COLO829 (cell line): ENCODE results near the gene ARHGEF10L.

Source experiments
- DNase-seq: peaks from one replicate; pipeline ENCODE4 v3.0.0; 2012; ENCODE audit warnings: low spot score

The ARHGEF10L gene

DNA sequence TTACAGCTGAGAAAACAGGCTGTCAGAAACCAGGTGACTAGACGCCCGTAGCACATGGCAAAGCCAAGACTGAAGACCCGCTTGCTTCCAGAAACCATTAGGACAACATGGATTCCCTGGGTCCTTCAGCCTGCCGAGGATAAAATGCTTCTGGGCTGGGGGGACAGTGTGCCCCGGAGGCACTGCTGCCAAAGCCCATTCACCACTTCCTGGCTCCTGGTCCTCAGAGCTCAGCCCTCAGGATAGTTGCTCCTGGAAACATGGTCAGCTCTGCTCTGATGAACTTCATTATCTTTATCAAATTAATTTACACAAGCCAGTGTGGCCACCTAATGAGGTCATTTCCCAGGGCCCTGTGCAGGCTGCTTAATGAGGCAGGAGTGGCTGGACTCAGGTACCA, 174.5 kb downstream of the ARHGEF10L start:
- DNase-seq: no peak

DNA sequence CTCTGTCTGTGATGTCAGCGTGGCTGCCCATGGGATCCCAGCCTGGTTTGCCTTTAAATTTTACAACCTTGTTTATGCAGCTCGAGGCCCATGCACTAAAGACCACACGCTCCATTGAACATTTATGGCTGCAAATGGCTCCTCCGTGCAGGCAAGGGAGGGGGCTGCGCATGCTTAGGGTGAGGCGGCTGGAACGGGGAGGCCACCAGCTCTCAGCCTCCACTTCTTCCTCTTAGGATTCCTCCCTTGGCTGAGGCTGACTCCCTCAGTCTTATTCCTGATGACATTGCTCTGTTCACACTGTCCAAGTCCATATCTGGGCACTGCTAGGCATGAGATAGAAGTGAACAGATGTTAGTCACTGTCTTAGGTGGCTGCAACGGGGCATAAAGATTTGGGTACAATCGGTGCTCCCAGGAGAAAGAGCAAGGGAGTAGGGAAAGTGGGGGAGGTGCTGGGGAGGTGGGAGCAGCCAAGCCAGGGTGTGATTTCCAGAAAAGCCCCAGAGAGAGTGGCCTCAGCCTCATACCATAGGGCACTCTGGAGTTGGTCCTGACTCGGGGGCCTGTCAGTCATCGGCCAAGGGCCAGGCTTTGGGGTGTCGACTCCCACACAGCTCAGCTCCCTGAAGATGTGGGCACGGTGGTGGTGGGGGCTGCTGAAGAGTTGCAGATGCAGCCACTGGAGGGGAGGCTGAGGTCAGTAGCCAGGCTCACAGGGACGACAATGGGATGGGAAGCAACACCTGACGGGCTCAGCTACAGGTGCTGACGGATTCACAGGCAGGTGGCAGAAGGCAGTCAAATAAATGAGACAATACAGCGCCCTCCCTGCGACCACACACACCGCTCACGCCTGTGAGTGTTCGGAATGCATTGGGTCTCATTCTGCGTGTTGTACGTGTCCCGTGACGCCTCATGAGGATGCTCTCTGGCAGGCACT, 178.4 kb downstream of the ARHGEF10L start:
- DNase-seq: no peak

DNA sequence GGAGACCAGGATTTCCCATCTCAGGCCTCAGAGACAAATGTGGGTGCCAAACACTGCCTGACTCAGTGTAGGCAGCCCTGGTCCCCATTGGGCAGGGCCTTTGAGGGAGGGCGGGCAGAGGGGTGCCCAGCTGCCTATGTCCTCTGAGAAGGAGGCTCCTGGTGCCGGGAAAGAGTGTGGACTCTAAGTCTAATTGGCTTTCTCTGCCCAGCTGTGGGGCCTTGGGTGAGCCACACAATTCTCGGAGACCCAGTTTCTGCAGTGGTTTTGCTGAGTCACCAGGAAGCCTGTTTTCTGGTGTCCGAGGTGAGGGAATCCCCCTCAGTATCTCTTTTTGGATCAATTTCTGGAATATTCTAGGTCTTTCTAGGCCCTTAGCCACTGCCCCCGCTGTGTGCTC, 180.4 kb downstream of the ARHGEF10L start:
- no peak for DNase-seq

DNA sequence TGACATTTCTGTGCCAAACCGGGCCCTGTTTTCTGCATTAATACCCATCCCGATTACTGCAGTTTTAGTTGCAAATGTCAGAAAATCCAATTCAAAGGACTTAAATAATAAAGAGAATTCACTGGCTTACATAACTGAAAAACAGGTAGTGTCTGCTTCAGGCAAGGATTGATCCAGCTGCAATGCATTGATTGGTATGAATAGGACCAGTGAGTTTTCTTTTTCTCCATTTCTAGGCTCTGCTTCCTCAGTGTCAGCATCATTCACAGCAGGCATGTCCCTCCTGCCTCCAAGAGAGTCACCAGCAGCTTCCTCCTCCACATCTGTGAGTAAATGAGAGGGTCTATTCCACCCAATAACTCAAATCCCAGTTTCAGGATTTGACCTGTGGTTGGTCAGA, 181.9 kb downstream of the ARHGEF10L start:
- no peak for DNase-seq

DNA sequence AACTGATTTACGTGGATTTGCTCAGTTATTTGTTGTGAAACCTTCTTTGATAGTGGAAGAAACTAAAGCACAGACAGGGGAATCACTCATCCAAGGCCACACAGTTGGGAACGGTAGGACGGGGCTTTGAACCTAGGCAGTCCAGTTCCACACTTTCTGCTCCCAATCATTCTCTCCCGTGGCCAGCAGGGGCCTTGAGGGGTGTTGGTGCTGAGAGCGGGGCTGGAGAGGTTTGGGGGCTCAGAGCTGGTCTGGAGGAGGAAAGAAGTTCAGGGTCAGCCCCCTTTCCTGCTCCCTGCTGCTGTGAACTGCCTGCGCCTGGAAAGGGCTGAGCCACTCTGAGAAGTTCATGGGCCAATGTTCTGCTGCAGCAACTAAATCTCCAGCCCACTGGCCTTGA, 184.2 kb downstream of the ARHGEF10L start:
- DNase-seq: no peak

DNA sequence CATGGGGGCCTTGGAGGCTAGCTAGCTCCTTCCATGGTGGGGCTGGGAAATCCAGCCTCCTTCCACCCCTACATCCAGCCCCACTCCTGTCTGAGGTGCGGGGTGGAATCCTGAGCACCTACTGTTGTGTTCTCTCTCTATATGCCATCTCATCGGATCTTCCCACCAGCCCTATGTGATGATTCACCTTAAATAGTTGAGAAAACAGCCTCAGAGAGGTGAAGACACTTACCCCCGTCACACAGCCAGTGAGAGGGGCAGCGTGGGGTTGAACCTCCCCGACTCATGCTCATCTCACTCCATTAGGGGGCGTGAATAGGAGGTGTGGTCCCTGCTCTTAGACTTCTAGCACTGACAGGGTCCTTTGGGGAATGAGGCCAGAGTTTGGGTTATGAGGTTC, 184.7 kb downstream of the ARHGEF10L start:
- DNase-seq: no peak

DNA sequence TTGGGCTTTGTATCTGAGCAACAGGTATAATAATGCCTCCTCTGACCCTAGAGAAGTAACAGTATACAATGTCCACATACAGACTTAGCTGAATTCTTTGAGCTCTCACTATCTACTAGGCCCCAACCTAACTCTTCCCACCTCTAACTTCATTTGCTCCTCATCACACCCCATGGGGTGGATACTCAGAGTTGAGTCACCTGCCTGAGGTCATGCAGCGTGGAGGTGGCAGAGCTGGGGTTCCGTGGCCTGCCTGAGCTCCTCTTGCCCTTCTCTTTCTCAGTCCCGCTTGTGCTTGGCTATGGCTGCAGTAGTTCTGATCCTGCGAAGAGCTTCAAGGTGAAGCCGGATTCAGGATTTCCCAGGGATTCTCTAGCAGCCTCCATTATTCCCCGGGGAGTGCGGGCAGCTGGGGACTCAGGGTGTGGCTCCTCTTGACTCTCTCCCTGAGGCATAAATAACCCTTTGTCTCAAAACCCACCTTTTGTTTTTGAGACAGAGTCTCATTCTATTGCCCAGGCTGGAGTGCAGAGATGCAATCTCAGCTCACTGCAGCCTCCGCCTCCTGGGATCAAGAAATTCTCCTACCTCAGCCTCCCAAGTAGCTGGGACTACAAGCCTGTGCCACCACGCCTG, 185.7 kb downstream of the ARHGEF10L start:
- no peak for DNase-seq

DNA sequence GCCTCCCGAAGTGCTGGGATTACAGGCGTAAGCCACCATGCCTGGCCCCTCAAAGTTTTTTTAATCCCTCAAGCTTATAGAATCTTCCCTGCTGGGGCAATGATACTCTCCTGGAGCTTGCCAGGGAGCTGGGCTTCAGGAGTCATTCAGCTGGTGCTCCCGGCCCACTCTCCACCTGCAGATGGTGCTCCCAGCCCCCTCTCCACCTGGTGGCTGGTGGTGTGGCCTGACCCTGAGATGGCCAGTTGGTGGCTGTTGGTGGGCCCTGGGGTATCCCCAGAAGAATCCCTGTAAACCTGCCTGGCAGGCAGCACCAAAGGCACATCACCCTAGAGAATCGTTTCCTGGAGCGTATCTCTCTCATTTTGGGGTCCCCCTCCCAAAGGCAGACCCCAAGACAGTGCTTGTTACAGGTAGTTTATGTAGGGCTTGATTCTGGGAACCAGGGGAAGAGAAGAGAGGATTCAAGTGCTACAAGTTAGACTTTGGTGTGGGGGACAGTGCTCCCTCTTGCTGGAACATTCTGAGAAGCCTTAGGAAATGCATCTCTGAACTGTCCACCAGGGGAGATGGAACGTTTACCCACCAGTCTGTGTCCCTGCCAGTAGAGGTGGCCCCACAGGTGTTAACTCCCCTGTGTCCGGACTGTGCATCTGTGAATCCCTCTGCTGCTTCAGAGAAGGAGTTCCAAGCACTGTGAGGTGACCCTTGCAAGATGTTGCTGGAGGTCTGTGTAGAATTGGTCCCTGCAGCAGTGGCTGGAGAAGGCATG, 186.5 kb downstream of the ARHGEF10L start:
- no peak for DNase-seq

DNA sequence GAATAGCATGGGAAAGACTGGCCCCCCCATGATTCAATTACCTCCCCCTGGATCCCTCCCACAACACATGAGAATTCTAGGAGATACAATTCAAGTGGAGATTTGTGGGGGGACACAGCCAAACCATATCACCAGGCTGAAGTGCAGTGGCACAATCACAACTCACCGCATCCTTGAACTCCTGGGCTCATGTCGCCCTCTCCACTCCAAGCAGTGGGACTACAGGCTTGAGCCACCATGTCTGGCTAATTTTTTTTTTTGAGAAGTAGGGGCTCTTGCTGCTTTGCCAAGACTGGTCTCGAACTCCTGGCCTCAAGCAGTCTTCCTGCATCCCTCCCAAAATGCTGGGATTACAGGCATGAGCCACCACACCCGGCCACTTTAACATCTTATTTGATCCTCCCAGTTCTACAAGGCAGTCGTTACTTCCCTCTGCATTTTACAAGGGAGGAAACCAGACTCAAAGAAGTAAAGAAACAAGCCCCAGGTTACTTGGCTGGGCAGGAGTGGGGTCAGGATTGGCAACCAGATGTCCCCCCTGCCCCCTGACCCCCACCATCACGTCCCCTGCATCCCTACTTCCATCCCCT, 188.7 kb downstream of the ARHGEF10L start:
- DNase-seq: no peak

DNA sequence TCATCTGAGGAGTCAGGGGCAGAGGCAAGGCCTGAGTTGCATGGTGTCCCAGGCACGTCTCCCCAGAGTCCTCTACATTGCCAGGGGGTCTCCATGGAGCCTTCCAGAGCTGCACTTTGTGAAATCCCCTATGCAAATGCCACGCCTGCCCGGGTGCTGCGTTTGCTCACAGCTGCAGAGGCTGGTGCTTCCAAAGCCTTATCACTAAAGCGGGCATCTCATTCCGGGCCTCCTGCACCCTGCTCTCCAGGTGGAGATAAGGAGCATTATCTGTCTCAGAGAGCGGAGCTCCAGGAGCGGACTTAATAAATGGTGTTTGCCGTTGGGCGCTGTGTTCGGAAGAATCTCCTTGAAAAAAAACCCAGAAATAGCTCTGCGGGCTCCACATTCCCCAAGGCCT, 189.8 kb downstream of the ARHGEF10L start:
- DNase-seq: no peak

DNA sequence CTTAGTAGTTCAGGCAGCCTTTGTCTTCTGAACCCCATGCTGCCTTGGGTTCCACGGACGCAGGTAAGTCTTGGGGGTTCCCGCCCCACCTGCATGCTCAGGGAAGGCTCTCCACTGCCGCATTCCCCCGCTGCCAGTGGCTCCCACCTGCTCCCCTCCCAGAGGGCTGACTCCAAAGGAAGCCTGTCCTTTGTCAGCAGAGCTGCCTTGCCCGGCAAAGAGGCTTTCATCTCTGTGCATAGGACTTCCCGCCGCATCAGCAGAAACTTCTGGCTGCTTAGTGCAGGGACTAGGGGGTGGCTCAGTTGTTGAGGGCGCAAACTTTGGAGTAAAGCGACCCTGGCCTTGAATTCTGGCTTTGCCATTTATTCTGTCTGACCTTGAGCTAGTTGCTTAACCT, 190.4 kb downstream of the ARHGEF10L start:
- DNase-seq: no peak

DNA sequence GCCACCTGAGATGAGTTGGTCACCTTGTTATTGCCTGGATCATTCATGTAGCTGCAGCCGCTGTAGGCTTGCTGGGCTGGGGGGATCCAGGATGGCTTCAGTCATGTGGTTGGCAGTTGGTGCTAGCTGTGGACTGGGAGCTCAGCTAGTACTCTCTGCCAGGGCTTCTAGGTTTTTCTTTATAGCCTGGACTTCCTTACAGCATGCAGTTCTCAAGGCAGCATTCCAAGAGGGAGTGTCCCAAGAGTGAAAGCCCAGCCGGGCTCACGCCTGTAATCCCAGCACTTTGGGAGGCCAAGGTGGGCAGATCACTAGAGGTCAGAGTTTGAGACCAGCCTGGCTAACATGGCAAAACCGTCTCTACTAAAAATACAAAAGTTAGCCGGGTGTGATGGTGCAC, 192.0 kb downstream of the ARHGEF10L start:
- DNase-seq: no peak

DNA sequence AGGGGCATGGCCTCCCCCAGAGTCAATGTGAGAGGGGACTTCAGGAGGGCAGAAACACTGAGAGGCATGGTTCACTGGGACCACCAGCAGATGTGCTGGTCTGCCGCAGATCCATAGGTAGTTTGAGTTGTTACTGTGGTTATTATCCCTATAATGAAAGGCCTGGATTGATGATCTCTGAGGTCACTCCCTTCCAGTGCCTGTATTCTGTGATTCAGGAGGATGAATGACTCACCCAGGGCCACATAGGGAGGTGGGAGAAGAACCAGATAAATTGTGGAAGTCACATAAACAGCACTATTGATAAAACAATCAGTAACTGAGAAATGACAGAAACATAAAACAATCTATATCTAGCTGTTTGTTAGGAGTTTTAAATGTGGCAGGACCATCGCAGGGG, 193.0 kb downstream of the ARHGEF10L start:
- DNase-seq: peak; percentile 32

DNA sequence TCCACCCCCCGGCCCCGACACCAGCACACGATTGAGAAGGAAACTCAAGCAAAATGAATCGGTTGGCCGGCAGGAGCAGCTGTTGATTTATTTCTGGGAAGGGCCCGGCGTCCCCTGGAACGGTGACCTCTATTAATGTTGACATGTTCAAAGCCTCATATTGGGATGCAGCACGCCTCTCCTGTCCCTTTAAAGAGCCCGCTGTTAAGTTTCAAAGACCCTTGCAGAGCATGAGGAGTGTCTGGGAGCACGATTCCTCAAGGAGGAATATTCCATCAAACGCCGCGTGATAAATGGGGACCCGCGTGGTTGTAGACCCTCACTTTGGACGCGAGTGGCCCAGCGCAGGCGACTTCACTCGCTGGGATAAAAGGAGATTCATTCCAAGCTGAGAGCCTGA, 194.2 kb downstream of the ARHGEF10L start:
- no peak for DNase-seq

DNA sequence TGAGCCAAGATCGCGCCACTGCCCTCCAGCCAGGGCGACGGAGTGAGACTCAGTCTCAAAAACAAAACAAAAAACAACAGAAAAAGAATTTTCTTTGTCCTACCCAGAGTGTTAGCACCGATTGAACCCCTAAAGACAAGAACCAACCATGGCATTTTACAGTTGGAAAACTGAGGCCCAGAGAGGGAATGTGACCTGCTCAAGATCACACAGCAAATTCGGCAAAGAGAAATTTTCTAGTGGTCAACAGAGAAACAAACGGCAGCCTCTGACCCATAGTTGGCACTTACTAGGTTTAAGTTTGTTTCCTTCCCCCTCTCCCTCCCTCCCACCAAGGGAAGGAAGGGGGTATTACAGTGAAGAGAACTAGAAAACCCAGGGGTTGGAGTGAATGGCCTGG, 195.1 kb downstream of the ARHGEF10L start:
- DNase-seq: no peak

DNA sequence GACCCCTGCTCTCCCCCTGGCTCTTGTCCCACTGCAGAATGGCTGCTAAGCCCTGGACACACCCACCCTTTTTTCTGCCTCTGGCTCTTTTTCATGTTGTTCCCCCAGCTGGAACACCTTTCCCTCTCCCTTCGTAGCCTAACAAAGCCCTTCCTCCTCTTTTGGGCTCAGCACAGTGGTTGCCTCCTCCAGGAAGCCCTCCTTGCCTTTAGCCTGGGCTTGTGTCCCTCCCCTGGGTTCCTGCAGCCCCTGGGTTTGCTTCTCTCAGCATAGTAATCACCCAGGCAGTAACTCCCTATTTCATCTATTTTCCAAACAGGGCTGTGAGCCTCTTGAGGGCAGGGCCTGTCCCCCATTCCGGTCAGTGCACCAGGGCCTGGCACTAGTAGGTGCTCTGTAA, 195.8 kb downstream of the ARHGEF10L start:
- DNase-seq: no peak

DNA sequence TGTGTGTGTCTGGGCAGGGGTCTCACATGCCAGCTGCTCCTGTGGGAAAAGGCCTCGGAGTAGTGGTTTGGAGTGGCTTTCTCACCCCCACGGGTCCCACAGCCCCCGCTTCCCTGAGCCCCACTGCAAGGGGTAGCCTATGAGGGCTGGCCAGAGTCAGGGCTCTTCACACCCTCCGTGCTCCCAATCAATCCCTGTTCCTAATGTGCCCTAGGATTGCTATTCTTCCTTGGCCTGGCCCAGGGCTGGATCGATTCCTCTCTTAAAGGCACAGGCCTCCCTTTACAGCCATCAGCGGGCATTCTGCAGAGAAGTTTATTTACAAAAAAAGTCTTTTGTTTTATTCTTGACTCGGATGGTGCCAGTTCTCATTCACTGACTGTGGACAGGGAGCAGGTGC, 196.3 kb downstream of the ARHGEF10L start:
- DNase-seq: no peak

DNA sequence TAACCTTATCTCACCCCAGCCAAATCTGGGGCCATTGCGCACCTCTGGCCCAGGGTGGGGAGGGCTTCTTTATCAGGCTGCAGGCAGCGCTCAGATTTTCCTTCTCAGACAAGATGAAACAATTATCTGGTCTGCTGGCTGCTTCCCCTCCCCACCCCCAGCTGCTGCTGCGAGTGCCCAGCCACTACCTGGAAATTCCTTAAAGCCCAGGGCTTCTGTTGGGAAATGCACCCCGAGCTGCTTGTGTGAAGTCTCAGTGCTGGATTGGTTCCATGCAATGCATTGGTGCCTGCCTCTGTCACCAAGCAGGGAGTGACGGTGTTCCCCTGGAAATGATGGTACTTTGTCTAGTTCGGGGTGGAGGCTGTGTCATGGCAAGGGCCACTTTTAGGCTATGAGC, 197.1 kb downstream of the ARHGEF10L start:
- DNase-seq: no peak

DNA sequence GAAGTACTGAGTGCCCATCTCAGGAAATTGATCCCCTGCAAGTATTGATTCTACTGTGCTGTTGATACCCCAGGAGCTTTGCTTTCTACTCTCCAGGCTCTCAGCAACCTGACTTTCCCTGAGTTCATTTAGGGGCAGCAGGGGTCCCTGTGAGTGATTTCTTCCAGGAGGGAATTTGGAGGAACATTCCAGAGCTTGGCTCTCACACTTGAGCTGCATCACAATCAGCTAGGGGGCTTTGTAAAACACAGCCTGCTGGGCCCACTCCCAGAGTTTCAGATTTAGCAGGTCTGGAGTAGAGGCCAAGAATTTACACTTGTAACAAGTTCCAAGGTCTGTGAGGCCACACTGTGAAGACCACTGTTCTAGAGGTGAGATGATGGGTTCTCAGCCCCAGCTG, 199.6 kb downstream of the ARHGEF10L start:
- DNase-seq: no peak

DNA sequence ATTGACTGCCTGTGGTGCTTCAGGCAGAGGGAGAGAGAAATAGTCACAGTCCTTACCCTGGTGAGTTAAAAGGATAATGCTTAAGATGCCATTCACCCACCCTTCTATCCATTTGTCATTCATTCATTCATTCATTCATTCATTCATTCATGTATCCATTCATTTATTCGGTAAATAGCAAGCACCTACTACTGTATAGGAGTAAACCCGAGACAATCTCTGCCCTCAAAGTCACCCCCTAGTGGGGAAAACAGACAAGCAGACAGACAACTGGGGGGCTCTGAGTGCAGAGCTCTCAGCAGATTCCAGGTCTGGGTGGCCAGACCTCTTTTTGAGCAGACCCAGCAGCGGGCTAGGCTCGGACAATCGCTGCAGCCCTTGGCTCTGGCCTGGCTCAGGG, 201.6 kb downstream of the ARHGEF10L start:
- no peak for DNase-seq

DNA sequence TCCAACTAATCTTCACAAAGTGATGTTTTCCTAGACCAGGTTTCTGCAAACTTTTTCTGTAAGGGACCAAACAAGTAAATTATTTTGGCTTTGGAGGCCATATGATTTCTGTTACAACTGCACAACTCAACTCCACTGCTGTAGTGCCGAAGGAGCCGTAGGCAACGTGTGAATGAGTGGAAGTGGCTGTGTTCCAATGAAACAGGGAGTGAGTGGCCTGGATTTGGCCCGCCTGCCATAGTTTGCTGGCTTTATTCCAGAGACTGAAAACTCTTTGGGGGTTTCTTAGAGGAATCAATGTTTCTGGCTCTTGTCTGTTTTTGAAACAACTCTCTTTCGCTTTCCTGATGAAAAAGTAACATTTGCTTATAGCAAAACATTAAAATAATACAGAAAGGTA, 203.1 kb downstream of the ARHGEF10L start:
- no peak for DNase-seq

DNA sequence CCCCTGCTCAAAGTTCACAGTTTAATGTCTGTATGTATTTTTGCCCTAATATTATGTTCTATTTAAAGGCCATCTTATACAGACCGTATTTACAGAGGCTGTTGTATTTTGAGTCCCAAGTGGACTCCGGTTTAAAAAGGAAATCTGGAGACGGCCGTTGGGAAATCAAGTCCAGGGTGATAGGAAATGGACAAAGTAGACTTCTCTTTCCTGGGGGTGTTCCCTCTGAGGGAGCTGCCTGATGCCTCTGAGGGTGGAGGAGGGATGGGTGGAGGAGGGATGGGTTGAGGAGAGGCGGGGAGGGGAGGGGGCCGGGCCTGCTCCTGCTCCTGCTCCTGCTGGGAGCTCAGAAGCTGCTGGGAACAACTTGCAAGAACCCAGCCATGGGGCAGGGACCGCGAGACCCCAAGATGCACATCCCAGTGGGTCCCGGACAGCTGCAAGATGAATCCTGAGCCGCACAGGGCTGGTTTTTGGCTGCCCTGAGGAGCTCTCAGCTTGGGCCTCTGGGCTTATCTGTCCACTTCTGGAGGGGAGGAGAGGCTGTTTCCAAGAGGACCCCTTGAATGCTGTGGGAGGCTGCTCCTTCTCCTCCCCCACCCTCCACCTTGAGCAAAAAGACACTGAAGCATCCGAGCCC, 203.6 kb downstream of the ARHGEF10L start:
- DNase-seq: no peak
